Activated naive CD4-positive, alpha-beta T cell treated with anti-CD3 and anti-CD28 coated beads for 36 hours (primary cell): ENCODE data around the gene MTHFD1L. TPM values are rescaled to one million over a fixed set of nuclear protein-coding genes. Genes with fewer than 3 reads are reported as not detected.
"Not testable (repeated sequence)": the region's sequence is repeated elsewhere in the genome, so short reads cannot be mapped to it uniquely, and the experiment has no call there.

Experiments
- CTCF ChIA-PET: fragments of 350-600 bp; sonication (Branson Sonifier 250); formaldehyde crosslinking; loops from one replicate; lab custom pipeline; 2021; ENCODE audit warnings: antibody characterized with exemption; lab: Charles Lee
- DNase-seq: peaks from one replicate; pipeline ENCODE4 v3.0.0-alpha.2; 2020
- H3K27ac Mint-ChIP-seq: one replicate; pipeline ENCODE4 v1.8.0; 2021; ENCODE audit warnings: mild to moderate bottlenecking, mixed read lengths
- H3K27me3 Mint-ChIP-seq: one replicate; pipeline ENCODE4 v1.8.0; 2021; ENCODE audit warnings: low read depth, mixed read lengths
- H3K36me3 Mint-ChIP-seq: one replicate; pipeline ENCODE4 v1.8.0; 2021; ENCODE audit warnings: low read depth, mixed read lengths
- H3K4me1 Mint-ChIP-seq: one replicate; pipeline ENCODE4 v1.8.0; 2021; ENCODE audit warnings: low read depth, mixed read lengths
- H3K4me3 Mint-ChIP-seq: one replicate; pipeline ENCODE4 v1.8.0; 2021; ENCODE audit warnings: mild to moderate bottlenecking, moderate library complexity, mixed read lengths
- H3K9me3 Mint-ChIP-seq: one replicate; pipeline ENCODE4 v1.8.0; 2021; ENCODE audit warnings: mixed read lengths
- intact Hi-C: fragments of 100-400 bp; cut with micrococcal nuclease; formaldehyde crosslinking; loops from one replicate; pipeline ENCODE4 v1.15.1; 2023
- total RNA-seq, 2 experiments: library from RNA; stranded (reverse); gene quantifications; one replicate each; pipeline ENCODE4 v1.2.3, GENCODE V29; 2021

The MTHFD1L gene
- total RNA-seq, 2 experiments from 2014 or later: 181 to 194 TPM

DNA sequence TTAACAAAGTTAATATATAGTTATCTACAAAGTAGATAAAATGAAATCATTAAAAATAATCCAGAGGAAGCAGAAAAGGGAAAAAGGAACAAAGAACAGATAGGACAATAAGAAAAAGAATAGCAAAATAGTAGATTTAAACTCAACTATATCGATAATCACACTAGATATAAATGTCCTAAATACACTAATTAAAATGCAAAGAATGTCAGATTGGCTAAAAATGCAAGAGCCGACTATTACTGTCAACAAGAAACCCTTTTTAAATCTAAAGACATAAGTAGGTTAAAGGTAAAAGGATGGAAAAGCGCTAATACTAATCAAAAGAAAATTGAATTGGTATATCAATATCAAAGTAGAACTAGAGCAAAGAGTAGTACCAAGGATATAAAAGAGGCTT lies 209.5 kb downstream of the MTHFD1L start:
- Mint-ChIP-seq H3K36me3 (peaks cover 57% of the 10 kb centered on the region), H3K27me3 (no peaks in the 10 kb centered on the region), H3K27ac (no peak overlapping the region), H3K4me3 (no peak overlapping the region), H3K9me3 (peaks cover 12% of the 10 kb centered on the region), H3K4me1 (no peaks in the 10 kb centered on the region)
- CTCF ChIA-PET: no interaction called here
- intact Hi-C loops: no loop called here
- DNase-seq: no peak

GRCh38 chr6:151075527-151075926 lies 210.0 kb downstream of the MTHFD1L start:
- H3K4me3 Mint-ChIP-seq: no peak overlapping the region

DNA sequence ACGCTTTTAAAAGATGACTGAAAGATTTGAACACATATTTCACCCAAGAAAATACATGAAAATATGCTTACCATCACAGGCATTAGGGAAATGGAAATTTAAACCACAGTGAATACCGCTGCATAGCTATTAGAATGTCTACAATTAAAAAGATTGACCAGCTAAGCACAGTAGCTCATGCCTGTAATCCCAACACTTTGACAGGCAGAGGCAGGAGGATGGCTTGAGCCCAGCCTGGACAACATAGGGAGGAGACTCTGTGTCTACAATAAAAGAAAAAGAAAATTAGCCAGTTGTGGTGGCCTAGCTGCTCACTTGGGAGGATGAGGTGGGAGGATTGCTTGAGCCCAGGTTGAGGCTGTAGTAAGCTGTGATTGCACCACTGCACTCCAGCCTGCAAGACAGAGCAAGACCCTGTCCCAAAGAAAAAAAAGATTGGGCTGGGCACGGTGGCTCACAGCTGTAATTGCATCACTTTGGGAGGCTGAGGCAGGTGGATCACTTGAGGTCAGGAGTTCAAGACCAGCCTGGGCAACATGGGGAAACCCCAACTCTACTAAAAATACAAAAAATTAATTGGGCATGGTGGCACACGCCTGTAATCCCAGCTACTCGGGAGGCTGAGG lies 210.5 kb downstream of the MTHFD1L start:
- H3K4me1 Mint-ChIP-seq: no peaks in the 10 kb centered on the region
- peaks cover 11% of the 10 kb centered on the region for H3K9me3 Mint-ChIP-seq
- intact Hi-C loops: no loop called here
- no peak overlapping the region for H3K4me3 Mint-ChIP-seq
- peaks cover 55% of the 10 kb centered on the region for H3K36me3 Mint-ChIP-seq
- CTCF ChIA-PET: no interaction called here
- DNase-seq: no peak
- H3K27me3 Mint-ChIP-seq: no peaks in the 10 kb centered on the region
- no peak overlapping the region for H3K27ac Mint-ChIP-seq

More at GRCh38 chr6:151075527-151075926, 210.0 kb downstream of the MTHFD1L start:
- CTCF ChIA-PET: no interaction called here
- Mint-ChIP-seq H3K9me3 (peaks cover 12% of the 10 kb centered on the region), H3K36me3 (peaks cover 54% of the 10 kb centered on the region), H3K27ac (no peak overlapping the region), H3K4me1 (no peaks in the 10 kb centered on the region), H3K27me3 (no peaks in the 10 kb centered on the region)
- intact Hi-C loops: no loop called here
- no peak for DNase-seq

DNA sequence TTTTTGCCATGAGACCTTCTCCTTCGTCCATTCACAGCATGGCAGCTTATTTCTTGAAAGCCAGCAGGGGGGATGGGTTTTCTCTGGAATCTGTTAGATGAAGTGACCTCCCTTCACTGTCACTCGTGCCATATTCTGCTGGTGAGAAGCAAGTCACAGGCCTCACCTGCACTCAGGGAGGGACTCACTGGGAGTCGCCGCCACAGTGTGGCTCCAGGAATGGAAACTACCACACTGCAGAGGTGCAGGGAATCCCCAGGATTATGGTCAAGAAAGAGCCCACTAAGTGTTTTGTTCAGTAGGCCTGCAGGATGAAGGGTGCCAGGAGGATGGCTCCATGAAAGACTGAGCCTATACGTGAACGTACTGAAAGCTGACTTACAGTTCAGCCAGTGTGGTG lies 213.2 kb downstream of the MTHFD1L start:
- no peak overlapping the region for H3K4me3 Mint-ChIP-seq
- DNase-seq: no peak
- peaks cover 39% of the 10 kb centered on the region for H3K36me3 Mint-ChIP-seq
- CTCF ChIA-PET: interaction anchor here (0.6 kb wide), 1 partner anchor 1289 kb away, joined by 3 read pairs; no protein-coding TSS in a partner anchor
- intact Hi-C loops: no loop called here
- H3K27ac Mint-ChIP-seq: no peak overlapping the region
- no peaks in the 10 kb centered on the region for H3K4me1 Mint-ChIP-seq
- peaks cover 2% of the 10 kb centered on the region for H3K9me3 Mint-ChIP-seq
- no peaks in the 10 kb centered on the region for H3K27me3 Mint-ChIP-seq

- DNase-seq: no peak
- Mint-ChIP-seq H3K27me3 (no peaks in the 10 kb centered on the region), H3K9me3 (peaks cover 2% of the 10 kb centered on the region), H3K36me3 (peaks cover 18% of the 10 kb centered on the region), H3K4me1 (no peaks in the 10 kb centered on the region), H3K4me3 (no peak overlapping the region), H3K27ac (no peak overlapping the region)
- intact Hi-C loops: no loop called here
- CTCF ChIA-PET: interaction anchor here (1.1 kb wide), 1 partner anchor 55 kb away, joined by 3 read pairs; no protein-coding TSS in a partner anchor
These were observed 216.2 kb downstream of the MTHFD1L start for GRCh38 chr6:151081656-151082055.

GRCh38 chr6:151082079-151082478 lies 216.6 kb downstream of the MTHFD1L start:
- no peaks in the 10 kb centered on the region for H3K27me3 Mint-ChIP-seq
- intact Hi-C loops: no loop called here
- H3K4me3 Mint-ChIP-seq: no peak overlapping the region
- H3K27ac Mint-ChIP-seq: no peak overlapping the region
- CTCF ChIA-PET: interaction anchor here (1.1 kb wide), 1 partner anchor 55 kb away, joined by 3 read pairs; no protein-coding TSS in a partner anchor
- H3K36me3 Mint-ChIP-seq: peaks cover 16% of the 10 kb centered on the region
- H3K4me1 Mint-ChIP-seq: no peaks in the 10 kb centered on the region
- DNase-seq: no peak
- H3K9me3 Mint-ChIP-seq: peaks cover under 1% of the 10 kb centered on the region

- Mint-ChIP-seq H3K4me3 (no peak overlapping the region), H3K36me3 (peaks cover 14% of the 10 kb centered on the region), H3K27ac (no peak overlapping the region), H3K9me3 (no peaks in the 10 kb centered on the region), H3K4me1 (no peaks in the 10 kb centered on the region), H3K27me3 (no peaks in the 10 kb centered on the region)
- intact Hi-C loops: no loop called here
- CTCF ChIA-PET: no interaction called here
- no peak for DNase-seq
These were observed 218.8 kb downstream of the MTHFD1L start for GRCh38 chr6:151084275-151084674.

DNA sequence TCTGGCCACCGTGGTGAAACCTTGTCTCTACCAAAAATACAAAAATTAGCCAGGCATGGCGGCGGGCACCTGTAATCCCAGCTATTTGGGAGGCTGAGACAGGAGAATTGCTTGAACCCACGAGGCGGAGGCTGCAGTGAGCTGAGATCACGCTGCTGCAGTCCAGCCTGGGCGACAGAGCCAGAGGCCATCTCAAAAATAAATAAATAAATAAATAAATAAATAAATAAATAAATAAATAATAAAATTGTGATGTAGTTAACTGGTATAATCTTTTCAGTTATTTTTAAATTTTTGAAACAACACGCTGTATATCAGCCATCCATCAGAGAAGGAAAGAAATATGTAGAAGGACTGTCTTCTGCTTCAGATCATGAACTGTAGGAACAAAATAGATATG lies 221.6 kb downstream of the MTHFD1L start:
- H3K4me3 Mint-ChIP-seq, H3K4me1 Mint-ChIP-seq, intact Hi-C loops, DNase-seq, H3K27ac Mint-ChIP-seq, H3K9me3 Mint-ChIP-seq, H3K27me3 Mint-ChIP-seq: not testable (repeated sequence)
- H3K36me3 Mint-ChIP-seq: peaks cover 24% of the 10 kb centered on the region
- CTCF ChIA-PET: interaction anchor here (0.8 kb wide), 1 partner anchor 566 kb away, joined by 3 read pairs; no protein-coding TSS in a partner anchor

DNA sequence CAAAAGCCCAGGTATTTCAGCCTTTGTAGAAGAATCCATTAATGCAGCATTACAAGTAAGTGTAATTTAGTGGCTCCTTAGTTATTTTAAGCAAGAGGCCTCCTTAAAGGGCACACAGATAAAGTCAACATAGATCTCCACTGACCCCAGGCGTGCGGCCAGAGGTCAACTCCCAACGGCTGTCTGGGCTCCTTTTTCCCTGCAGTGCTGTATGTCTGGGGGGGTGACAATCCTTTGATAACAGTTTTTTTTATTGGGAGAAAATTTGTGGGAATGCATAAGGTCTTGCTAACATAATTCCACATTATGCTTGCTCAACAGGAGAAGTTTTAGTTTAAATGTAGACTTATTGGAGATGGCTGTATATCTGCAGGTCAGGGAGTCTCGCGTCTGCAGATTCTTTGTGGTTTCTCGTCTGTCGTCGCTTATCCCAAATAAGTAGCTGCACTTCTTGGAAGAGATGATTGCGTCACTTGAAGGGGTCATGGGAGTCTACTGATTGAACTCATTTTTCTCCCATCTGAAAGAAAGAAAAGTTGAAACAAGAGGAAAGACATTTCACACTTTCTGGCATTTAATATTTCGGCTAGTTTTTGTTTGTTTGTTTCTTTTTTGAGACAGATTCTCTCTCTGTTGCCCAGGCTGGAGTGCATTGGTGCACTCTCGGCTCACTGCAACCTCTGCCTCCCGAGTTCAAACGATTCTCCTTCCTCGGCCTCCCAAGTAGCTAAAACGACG lies 222.5 kb downstream of the MTHFD1L start:
- Mint-ChIP-seq H3K27me3 (no peaks in the 10 kb centered on the region), H3K4me3 (no peak overlapping the region), H3K4me1 (no peaks in the 10 kb centered on the region), H3K9me3 (no peaks in the 10 kb centered on the region), H3K36me3 (peaks cover 32% of the 10 kb centered on the region), H3K27ac (no peak overlapping the region)
- intact Hi-C loops: no loop called here
- CTCF ChIA-PET: interaction anchor here (0.6 to 0.8 kb wide), 2 partner anchors 202 to 567 kb away, joined by 3 read pairs; no protein-coding TSS in a partner anchor
- no peak for DNase-seq

- DNase-seq: no peak
- Mint-ChIP-seq H3K4me3 (no peak overlapping the region), H3K36me3 (peaks cover 36% of the 10 kb centered on the region), H3K4me1 (no peaks in the 10 kb centered on the region), H3K27me3 (no peaks in the 10 kb centered on the region), H3K9me3 (no peaks in the 10 kb centered on the region), H3K27ac (no peak overlapping the region)
- CTCF ChIA-PET: interaction anchor here (0.6 to 0.7 kb wide), 2 partner anchors 201 to 236 kb away, joined by 3 read pairs; no protein-coding TSS in a partner anchor
- intact Hi-C loops: no loop called here
These were observed 223.1 kb downstream of the MTHFD1L start for GRCh38 chr6:151088599-151088935.

GRCh38 chr6:151088963-151089362 lies 223.5 kb downstream of the MTHFD1L start:
- Mint-ChIP-seq H3K36me3 (peaks cover 40% of the 10 kb centered on the region), H3K27me3 (no peaks in the 10 kb centered on the region), H3K4me3 (no peak overlapping the region), H3K27ac (no peak overlapping the region), H3K4me1 (no peaks in the 10 kb centered on the region), H3K9me3 (no peaks in the 10 kb centered on the region)
- no peak for DNase-seq
- CTCF ChIA-PET: interaction anchor here (0.6 to 0.7 kb wide), 2 partner anchors 201 to 235 kb away, joined by 3 read pairs; no protein-coding TSS in a partner anchor
- intact Hi-C loops: no loop called here

DNA sequence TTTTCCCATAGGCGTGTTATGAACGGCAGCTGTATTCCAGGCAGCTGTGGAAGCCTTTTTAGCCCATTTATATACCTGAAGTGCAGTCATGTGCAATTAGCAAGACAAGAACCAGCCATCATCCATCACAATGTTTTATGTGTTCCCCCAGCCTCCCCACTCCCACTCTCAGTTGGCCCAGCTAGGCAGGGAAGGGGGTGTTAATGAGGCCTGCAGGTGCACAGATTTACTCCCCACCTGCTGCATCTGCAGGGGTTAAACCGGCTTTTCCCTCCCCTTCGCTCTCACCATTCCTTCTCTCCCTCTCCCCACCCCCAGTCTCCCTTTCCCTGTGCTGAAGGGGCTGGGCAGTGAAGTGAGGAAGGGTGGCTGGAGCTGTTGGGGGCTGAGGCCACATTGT lies 224.5 kb downstream of the MTHFD1L start:
- no peaks in the 10 kb centered on the region for H3K9me3 Mint-ChIP-seq
- H3K36me3 Mint-ChIP-seq: peaks cover 48% of the 10 kb centered on the region
- H3K4me1 Mint-ChIP-seq: no peaks in the 10 kb centered on the region
- no peak for DNase-seq
- no peak overlapping the region for H3K27ac Mint-ChIP-seq
- intact Hi-C loops: no loop called here
- CTCF ChIA-PET: no interaction called here
- no peak overlapping the region for H3K4me3 Mint-ChIP-seq
- no peaks in the 10 kb centered on the region for H3K27me3 Mint-ChIP-seq
